Neuronal stem cell (in vitro differentiated cells): ENCODE measurements around the gene KIAA0319L.

ENCODE experiments used
- DNase-seq: peaks from one replicate; pipeline ENCODE4 v3.0.0-alpha.2; 2013; ENCODE audit warnings: low spot score
- H2AFZ ChIP-seq: one replicate; pipeline ENCODE4 v1.6.1; 2013; ENCODE audit warnings: mild to moderate bottlenecking, low read length, inconsistent platforms
- H2AK5ac ChIP-seq: 2 replicates; pipeline ENCODE4 v1.6.1; 2013; ENCODE audit warnings: low read depth, mild to moderate bottlenecking, inconsistent platforms, low read length, moderate library complexity, mixed read lengths
- H2BK120ac ChIP-seq: 2 replicates; pipeline ENCODE4 v1.6.1; 2013; ENCODE audit warnings: low read depth, mild to moderate bottlenecking, inconsistent platforms, low read length, moderate library complexity, mixed read lengths
- H2BK12ac ChIP-seq: one replicate; pipeline ENCODE4 v1.6.1; 2013; ENCODE audit warnings: low read length, inconsistent platforms
- H2BK15ac ChIP-seq: 2 replicates; pipeline ENCODE4 v1.6.1; 2013; ENCODE audit warnings: mild to moderate bottlenecking, low read length, inconsistent platforms, mixed read lengths
- H2BK5ac ChIP-seq: one replicate; pipeline ENCODE4 v1.6.1; 2013; ENCODE audit warnings: inconsistent platforms, mild to moderate bottlenecking, low read length, moderate library complexity
- H3K14ac ChIP-seq: one replicate; pipeline ENCODE4 v1.6.1; 2013; ENCODE audit warnings: low read length, inconsistent platforms
- H3K18ac ChIP-seq: 2 replicates; pipeline ENCODE4 v1.6.1; 2013; ENCODE audit warnings: low read length, inconsistent platforms
- H3K23ac ChIP-seq: 2 replicates; pipeline ENCODE4 v1.6.1; 2013; ENCODE audit warnings: low read depth, mild to moderate bottlenecking, mixed read lengths, low read length, inconsistent platforms; ENCODE audit not compliant: poor library complexity
- H3K27ac ChIP-seq: replicated peaks from 3 replicates; pipeline ENCODE4 v1.5.1; 2013; ENCODE audit warnings: low read length, inconsistent platforms
- H3K27me3 ChIP-seq, 3 experiments: 2 replicates each; pipeline ENCODE4 v1.6.1; 2013; ENCODE audit warnings: low read length in 3 of 3, mild to moderate bottlenecking in 2 of 3, inconsistent platforms in 1 of 3, low read depth in 1 of 3, mixed read lengths in 1 of 3, moderate library complexity in 1 of 3; ENCODE audit not compliant: control insufficient read depth in 3 of 3, insufficient read depth in 3 of 3
- H3K36me3 ChIP-seq, 2 donors: replicated peaks in 1 of 2; 2 replicates each; pipeline ENCODE4 v1.6.1; 2013; ENCODE audit warnings: low read length in 2 of 2; ENCODE audit not compliant: control insufficient read depth in 2 of 2, insufficient read depth in 2 of 2
- H3K4ac ChIP-seq: 2 replicates; pipeline ENCODE4 v1.6.1; 2013; ENCODE audit warnings: inconsistent platforms, mild to moderate bottlenecking, low read length, moderate library complexity
- H3K4me1 ChIP-seq, 2 donors: 1 replicate in 1 of 2; 2 replicates in 1 of 2; pipeline ENCODE4 v1.6.1; 2013; ENCODE audit warnings: low read length in 2 of 2, low read depth in 1 of 2; ENCODE audit not compliant: control insufficient read depth in 2 of 2, insufficient read depth in 1 of 2
- H3K4me2 ChIP-seq: one replicate; pipeline ENCODE4 v1.6.1; 2013; ENCODE audit warnings: mild to moderate bottlenecking, low read length, inconsistent platforms; ENCODE audit not compliant: insufficient read depth, poor library complexity, severe bottlenecking
- H3K4me3 ChIP-seq, 2 donors: 2 replicates each; pipeline ENCODE4 v1.5.1; 2013; ENCODE audit warnings: low read length in 2 of 2, mild to moderate bottlenecking in 2 of 2, inconsistent platforms in 1 of 2, moderate library complexity in 1 of 2
- H3K79me1 ChIP-seq: one replicate; pipeline ENCODE4 v1.6.1; 2013; ENCODE audit warnings: low read depth, mild to moderate bottlenecking, inconsistent platforms, low read length, moderate library complexity
- H3K9ac ChIP-seq: one replicate; pipeline ENCODE4 v1.6.1; 2013; ENCODE audit warnings: mild to moderate bottlenecking, low read depth, low read length, inconsistent platforms; ENCODE audit not compliant: poor library complexity
- H3K9me3 ChIP-seq, 2 donors: replicated peaks in 1 of 2; 2 replicates each; pipeline versions ENCODE3 to v1.6.1; 2013; ENCODE audit warnings: low read length in 2 of 2, mild to moderate bottlenecking in 2 of 2, inconsistent platforms in 1 of 2, low read depth in 1 of 2, mixed read lengths in 1 of 2, moderate library complexity in 1 of 2; ENCODE audit not compliant: control insufficient read depth in 2 of 2, insufficient read depth in 1 of 2
- H4K8ac ChIP-seq: one replicate; pipeline ENCODE4 v1.6.1; 2013; ENCODE audit warnings: low read depth, mild to moderate bottlenecking, inconsistent platforms, low read length, moderate library complexity
- H4K91ac ChIP-seq: one replicate; pipeline ENCODE4 v1.6.1; 2013; ENCODE audit warnings: low read length, low read depth, mild to moderate bottlenecking, inconsistent platforms; ENCODE audit not compliant: poor library complexity
- WGBS, 2 donors: extraction: QIAGEN DNeasy Blood & Tissue Kit; methylation state at CpG; one replicate each; pipeline ENCODE4 v1.1.7; 2013; ENCODE audit warnings: missing lambda C conversion rate in 2 of 2, mixed read lengths in 1 of 2; ENCODE audit not compliant: insufficient read length in 2 of 2, insufficient replicate concordance in 1 of 2; ENCODE audit errors: extremely low coverage in 2 of 2; 5-methylcytosine and 5-hydroxymethylcytosine counted together

KIAA0319L gene

GRCh38 chr1:35518183-35518582, 39.0 kb downstream of the KIAA0319L start:
- Histone ChIP-seq H3K79me1 (peaks cover 1% of the 10 kb centered on the region), H3K4me2 (no peak overlapping the region), H2BK5ac (no peak overlapping the region), H3K23ac (no peak overlapping the region), H3K14ac (no peak overlapping the region), H2AK5ac (no peak overlapping the region), H2BK12ac (no peak overlapping the region), H3K18ac (no peak overlapping the region), H4K8ac (no peak overlapping the region), H3K4me1 (no peaks in the 10 kb centered on the region), H3K9me3 (peaks cover 0 to 30% of the 10 kb centered on the region in 2 donors), H3K27me3 (no peaks in the 10 kb centered on the region), H4K91ac (no peak overlapping the region), H3K4ac (no peak overlapping the region), H2AFZ (no peak overlapping the region), H2BK120ac (no peak overlapping the region), H3K27ac (no peak overlapping the region), H3K36me3 (peaks cover 0 to 2% of the 10 kb centered on the region in 2 donors), H2BK15ac (no peak overlapping the region), H3K9ac (no peak overlapping the region), H3K4me3 (no peak overlapping the region)
- no peak for DNase-seq
- no CpG with 5 or more reads among the region's 3 CpGs for WGBS, 2 donors

GRCh38 chr1:35511305-35511704, 45.9 kb downstream of the KIAA0319L start:
- Histone ChIP-seq H3K27ac (no peak overlapping the region), H3K23ac (no peak overlapping the region), H3K4ac (no peak overlapping the region), H2AFZ (no peak overlapping the region), H2AK5ac (no peak overlapping the region), H2BK15ac (no peak overlapping the region), H3K4me3 (no peak overlapping the region), H3K4me1 (no peaks in the 10 kb centered on the region), H3K79me1 (no peaks in the 10 kb centered on the region), H2BK120ac (no peak overlapping the region), H3K9ac (no peak overlapping the region), H3K18ac (no peak overlapping the region), H2BK5ac (no peak overlapping the region), H4K8ac (no peak overlapping the region), H3K14ac (no peak overlapping the region), H3K27me3 (no peaks in the 10 kb centered on the region), H3K9me3 (peaks cover 0 to 24% of the 10 kb centered on the region in 2 donors), H2BK12ac (no peak overlapping the region), H3K4me2 (no peak overlapping the region), H4K91ac (no peak overlapping the region), H3K36me3 (peaks cover 3 to 11% of the 10 kb centered on the region in 2 donors)
- no CpG with 5 or more reads among the region's 2 CpGs for WGBS, 2 donors
- DNase-seq, result no peak

GRCh38 chr1:35509558-35509957, 47.6 kb downstream of the KIAA0319L start:
- Histone ChIP-seq H3K4me2 (no peak overlapping the region), H2BK15ac (no peak overlapping the region), H2BK12ac (no peak overlapping the region), H3K23ac (no peak overlapping the region), H2AFZ (no peak overlapping the region), H3K4me1 (no peaks in the 10 kb centered on the region), H3K27me3 (no peaks in the 10 kb centered on the region), H3K14ac (no peak overlapping the region), H3K79me1 (no peaks in the 10 kb centered on the region), H2BK120ac (no peak overlapping the region), H3K4me3 (no peak overlapping the region), H3K27ac (no peak overlapping the region), H3K36me3 (peaks cover 2 to 24% of the 10 kb centered on the region in 2 donors), H2AK5ac (no peak overlapping the region), H3K9ac (no peak overlapping the region), H3K9me3 (peaks cover 0 to 20% of the 10 kb centered on the region in 2 donors), H3K4ac (no peak overlapping the region), H4K91ac (no peak overlapping the region), H4K8ac (no peak overlapping the region), H3K18ac (no peak overlapping the region), H2BK5ac (no peak overlapping the region)
- DNase-seq, result no peak
- no CpG with 5 or more reads among the region's 3 CpGs for WGBS, 2 donors

- H3K23ac ChIP-seq, result no peak overlapping the region
- no peak overlapping the region for H3K18ac ChIP-seq
- H2AK5ac ChIP-seq, result no peak overlapping the region
- H3K14ac ChIP-seq, result no peak overlapping the region
- H3K79me1 ChIP-seq, result no peaks in the 10 kb centered on the region
- no peak overlapping the region for H3K4me3 ChIP-seq
- no peak overlapping the region for H3K4me2 ChIP-seq
- H4K91ac ChIP-seq, result no peak overlapping the region
- H2BK15ac ChIP-seq, result no peak overlapping the region
- H3K27ac ChIP-seq, result no peak overlapping the region
- H3K9me3 ChIP-seq, result peaks cover 0 to 13% of the 10 kb centered on the region in 2 donors
- H2AFZ ChIP-seq, result no peak overlapping the region
- H3K36me3 ChIP-seq, result peaks cover 2 to 24% of the 10 kb centered on the region in 2 donors
- H3K27me3 ChIP-seq, result no peaks in the 10 kb centered on the region
- no peak overlapping the region for H4K8ac ChIP-seq
- no peak for DNase-seq
- H2BK5ac ChIP-seq, result no peak overlapping the region
- no peak overlapping the region for H2BK12ac ChIP-seq
- H3K4ac ChIP-seq, result no peak overlapping the region
- no peaks in the 10 kb centered on the region for H3K4me1 ChIP-seq
- no peak overlapping the region for H2BK120ac ChIP-seq
- no peak overlapping the region for H3K9ac ChIP-seq
Measured at GRCh38 chr1:35507947-35508346, 49.3 kb downstream of the KIAA0319L start.
